Stimulated activated CD4-positive, alpha-beta T cell treated with anti-CD3 and anti-CD28 coated beads, TNF-alpha, amount 100 ng/mL, for 4 hours (primary cell): ENCODE measurements around the gene ZNF862.
A peak's percentile ranks its signal among the peaks of the same experiment; 100 is the strongest.

Source experiments
- DNase-seq, 3 experiments: peaks; one replicate each; pipeline ENCODE4 v3.0.0-alpha.2; 2020; ENCODE audit warnings: low read depth in 3 of 3

Gene ZNF862

GRCh38 chr7:149838224-149838991 is at the start of gene ZNF862:
Gene ZNF862 (plus strand): TSS chr7:149838375. CDS start chr7:149838612, 237 bp downstream.
- peak; percentile 84 to 94 (median 89) for DNase-seq

DNA sequence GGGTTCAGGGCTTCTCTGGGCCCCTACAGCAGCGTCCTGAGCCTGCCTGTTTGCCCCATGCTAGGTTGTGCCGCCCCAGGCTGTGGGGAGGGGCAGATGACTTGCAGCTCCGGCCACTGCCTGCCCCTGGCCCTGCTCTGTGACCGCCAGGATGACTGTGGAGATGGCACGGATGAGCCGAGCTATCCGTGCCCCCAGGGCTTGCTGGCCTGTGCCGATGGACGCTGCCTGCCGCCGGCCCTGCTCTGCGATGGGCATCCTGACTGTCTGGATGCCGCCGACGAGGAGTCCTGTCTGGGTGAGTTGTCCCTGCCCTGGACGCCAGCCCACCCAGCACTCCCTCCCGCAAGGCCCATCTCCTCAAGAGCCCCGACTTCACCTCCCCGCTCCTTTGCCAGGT is 49.1 kb upstream of the ZNF862 start:
- no peak for DNase-seq

DNA sequence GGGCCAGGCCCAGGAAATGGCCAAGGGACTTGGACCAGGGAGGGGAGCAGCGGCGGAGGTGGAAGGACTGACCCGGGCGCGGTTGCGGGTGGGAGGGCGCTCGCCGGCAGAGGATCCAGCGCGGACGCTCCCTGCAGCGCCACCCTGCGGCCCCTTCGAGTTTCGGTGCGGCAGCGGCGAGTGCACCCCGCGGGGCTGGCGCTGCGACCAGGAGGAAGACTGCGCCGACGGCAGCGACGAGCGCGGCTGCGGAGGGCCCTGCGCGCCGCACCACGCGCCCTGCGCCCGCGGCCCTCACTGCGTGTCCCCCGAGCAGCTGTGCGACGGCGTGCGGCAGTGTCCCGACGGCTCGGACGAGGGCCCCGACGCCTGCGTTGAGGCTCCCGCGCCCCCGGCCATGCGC is 48.0 kb upstream of the ZNF862 start:
- no peak for DNase-seq

DNA sequence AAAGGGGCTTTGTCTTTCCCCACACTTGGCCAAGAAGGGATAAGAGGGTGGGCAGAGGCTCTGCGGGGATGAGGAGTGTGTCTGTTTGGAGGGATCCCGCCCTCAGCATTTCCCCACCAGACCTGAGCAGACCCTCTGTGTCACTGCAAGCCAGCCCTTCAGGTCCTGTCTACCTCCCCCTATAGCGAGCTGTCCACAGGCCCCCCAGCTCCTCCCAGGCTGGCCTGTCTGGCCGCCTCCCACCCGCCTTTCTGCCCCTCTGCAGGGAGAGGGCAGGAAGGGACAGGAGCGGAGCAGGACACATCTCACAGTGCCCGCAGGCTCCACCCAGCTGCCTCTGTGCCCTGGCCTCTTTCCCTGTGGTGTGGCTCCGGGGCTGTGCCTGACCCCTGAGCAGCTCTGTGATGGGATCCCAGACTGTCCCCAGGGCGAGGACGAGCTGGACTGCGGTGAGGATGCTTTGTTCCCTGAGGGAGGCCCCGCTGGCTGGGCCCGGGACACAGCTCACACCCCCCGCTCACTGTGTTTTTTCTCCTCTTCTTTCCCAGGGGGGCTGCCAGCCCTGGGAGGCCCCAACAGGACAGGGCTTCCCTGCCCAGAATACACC is 47.3 kb upstream of the ZNF862 start:
- no peak for DNase-seq

DNA sequence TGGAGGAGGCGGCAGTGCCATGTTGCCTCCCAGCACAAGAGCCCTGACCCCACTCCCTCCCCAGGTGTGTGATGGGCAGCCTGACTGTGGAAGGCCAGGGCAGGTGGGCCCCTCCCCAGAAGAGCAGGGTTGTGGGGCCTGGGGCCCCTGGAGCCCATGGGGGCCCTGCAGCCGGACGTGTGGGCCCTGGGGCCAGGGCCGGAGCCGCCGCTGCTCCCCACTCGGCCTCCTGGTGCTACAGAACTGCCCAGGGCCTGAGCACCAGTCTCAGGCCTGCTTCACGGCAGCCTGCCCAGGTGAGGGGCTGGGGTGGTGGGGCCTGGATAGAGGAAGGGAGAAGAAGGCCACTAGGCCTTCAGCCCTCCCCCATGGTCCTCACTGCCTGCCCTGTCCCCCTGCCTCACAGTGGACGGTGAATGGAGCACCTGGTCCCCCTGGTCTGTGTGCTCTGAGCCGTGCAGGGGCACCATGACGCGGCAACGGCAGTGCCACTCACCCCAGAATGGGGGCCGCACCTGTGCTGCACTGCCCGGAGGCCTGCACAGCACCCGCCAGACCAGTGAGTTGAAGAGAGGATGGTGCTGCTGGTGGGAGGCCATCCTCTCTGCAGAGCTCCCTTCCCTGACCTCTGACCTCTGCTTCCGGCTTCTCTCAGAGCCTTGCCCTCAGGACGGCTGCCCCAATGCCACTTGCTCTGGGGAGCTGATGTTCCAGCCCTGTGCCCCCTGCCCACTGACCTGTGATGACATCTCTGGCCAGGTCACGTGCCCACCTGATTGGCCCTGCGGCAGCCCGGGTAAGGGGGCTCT is 46.6 kb upstream of the ZNF862 start:
- DNase-seq: no peak

- no peak for DNase-seq
These were observed 46.0 kb upstream of the ZNF862 start for GRCh38 chr7:149792220-149792595.

GRCh38 chr7:149793261-149793660 is 44.9 kb upstream of the ZNF862 start:
- DNase-seq: no peak

GRCh38 chr7:149794661-149795060 is 43.5 kb upstream of the ZNF862 start:
- no peak for DNase-seq

DNA sequence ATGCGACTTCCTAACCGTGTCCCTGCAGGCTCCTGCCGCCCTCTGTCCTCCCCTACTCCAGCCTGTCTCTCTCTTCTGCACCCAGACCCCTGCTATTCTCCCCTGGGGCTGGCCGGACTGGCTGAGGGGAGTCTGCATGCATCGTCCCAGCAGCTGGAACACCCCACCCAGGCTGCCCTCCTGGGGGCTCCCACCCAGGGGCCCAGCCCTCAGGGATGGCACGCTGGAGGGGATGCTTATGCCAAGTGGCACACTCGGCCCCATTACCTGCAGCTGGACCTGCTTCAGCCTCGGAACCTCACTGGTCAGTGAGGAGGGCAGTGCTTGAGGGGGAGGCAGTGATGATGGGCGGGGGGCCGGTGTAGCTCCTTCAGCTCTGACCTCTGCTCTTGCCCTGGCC is 43.0 kb upstream of the ZNF862 start:
- no peak for DNase-seq

DNA sequence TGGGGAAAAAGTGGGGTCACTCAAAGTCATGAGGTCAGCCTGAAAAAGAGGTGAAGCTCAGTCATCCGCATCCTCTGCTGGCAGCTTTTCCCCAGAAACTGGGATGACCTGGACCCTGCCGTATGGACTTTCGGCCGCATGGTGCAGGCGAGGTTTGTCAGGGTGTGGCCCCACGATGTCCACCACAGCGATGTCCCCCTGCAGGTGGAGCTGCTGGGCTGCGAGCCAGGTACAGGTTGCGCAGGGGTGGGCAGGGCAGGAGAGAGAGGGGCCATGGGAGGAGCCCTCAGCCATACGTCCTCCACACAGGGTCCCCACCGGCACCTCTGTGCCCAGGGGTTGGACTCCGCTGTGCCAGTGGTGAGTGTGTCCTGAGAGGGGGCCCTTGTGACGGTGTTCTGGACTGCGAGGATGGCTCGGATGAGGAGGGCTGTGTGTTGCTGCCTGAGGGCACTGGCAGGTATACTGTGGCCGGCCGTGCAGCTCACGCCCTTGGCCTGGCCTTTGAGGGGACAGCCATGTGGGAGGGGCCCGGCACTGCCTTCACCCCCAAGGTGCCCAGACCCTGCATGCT is 41.8 kb upstream of the ZNF862 start:
- no peak for DNase-seq

GRCh38 chr7:149797771-149798170 is 40.4 kb upstream of the ZNF862 start:
- DNase-seq: no peak

DNA sequence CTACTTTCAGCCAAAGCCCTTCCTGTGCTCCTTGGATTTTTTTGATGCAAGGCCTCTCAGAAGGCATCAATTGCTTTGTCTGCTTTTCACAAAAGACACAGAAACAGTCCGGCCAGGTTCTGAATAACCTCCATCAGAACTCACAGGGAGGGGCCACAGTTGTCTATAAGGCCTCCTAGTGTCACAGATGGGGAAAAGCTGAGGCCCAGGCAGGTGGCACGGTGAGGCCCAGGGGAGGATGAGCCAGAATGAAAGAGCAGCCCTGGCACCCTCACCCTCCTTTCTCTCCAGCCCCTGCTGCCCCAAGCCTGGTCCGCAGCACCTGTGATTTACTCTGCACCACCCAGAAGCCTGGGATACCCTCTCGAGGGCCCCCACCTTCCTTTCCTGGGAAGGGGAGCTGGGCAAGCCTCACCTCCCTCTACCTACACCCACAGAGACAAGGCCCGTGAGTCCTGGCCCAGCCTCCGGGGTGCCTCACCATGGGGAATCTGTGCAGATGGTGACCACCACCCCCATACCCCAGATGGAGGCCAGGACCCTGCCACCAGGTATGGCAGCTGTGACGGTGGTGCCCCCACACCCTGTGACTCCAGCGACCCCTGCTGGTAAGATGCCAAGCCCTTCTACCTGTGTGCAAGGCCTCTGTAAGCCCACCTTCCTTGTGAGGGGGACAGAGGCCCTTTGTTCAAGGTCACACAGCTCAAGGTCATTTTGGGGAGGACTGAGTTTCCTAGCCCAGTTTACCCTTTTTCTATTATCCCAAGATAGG is 38.6 kb upstream of the ZNF862 start:
- DNase-seq: peak; percentile 18 to 43 (median 33)

DNA sequence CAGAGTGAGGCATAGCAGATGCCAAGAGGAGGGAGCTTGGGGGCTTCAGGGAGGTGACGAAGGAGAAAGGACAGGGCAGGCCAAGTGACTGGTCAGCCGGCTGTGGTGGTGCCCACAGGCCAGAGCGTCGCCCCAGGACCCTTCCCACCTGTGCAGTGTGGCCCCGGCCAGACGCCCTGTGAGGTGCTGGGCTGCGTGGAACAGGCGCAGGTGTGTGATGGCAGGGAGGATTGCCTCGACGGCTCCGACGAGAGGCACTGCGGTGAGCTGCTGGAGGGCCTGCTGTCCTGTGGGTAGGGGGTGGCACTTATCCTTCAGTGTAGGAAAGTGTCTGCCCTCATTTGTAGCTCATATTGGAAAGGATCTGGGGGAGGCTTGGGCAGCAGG is 38.0 kb upstream of the ZNF862 start:
- DNase-seq: no peak

- no peak for DNase-seq
These were observed 37.1 kb upstream of the ZNF862 start for GRCh38 chr7:149801002-149801566.

- DNase-seq: no peak
These were observed 36.4 kb upstream of the ZNF862 start for GRCh38 chr7:149801816-149802215.

GRCh38 chr7:149802966-149803365 is 35.2 kb upstream of the ZNF862 start:
- no peak for DNase-seq

- DNase-seq: no peak
These were observed 34.6 kb upstream of the ZNF862 start for GRCh38 chr7:149803551-149804074.

DNA sequence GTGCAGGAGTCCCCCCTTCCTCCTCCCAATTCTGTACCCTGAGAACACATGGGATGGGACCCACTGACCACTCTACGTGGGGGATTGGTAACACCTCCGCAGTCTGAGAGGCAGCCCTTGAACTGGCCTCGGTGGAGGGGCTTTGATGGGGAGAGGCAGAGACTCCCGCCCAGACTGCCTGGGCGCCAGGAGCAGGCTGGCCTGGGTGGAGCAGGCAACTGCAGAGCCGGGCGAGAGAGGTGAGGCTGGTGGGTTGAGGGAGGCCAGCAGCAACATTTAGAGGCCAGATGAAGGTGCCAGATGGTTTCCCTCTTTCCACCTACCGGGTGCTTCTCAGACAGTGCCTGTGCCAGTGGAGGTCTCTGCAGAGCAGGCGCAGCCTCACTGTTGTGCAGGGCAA is 34.1 kb upstream of the ZNF862 start:
- no peak for DNase-seq

DNA sequence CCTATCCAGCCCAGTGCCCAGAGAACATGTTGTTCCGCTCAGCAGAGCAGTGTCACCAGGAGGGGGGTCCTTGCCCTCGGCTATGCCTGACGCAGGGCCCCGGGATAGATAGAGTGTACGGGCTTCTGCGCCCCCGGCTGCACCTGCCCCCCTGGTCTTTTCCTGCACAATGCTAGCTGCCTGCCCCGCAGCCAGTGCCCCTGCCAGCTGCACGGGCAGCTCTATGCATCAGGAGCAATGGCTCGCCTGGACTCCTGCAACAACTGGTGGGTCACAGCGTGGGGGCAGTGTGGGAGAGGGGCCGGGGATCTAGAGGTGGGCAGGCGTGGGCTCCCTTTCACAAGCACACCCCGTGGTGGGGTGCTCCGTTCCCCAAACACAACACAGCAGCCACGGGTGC is 31.4 kb upstream of the ZNF862 start:
- DNase-seq: no peak

DNA sequence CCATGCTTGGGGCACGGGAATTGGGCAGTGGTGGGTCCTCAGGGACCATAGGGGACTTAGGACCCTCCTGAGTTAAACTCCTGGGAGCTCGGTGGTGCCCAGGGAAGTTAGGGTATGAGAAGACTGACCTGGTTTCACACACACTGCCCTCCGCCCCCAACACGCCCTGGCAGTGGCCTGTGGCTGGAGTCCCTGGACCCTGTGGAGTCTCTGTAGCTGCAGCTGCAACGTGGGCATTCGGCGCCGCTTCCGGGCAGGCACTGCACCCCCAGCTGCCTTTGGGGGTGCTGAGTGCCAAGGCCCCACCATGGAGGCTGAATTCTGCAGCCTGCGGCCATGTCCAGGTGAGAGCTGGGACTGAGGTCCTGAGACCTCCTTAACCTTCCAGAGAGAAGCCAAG is 29.9 kb upstream of the ZNF862 start:
- DNase-seq: no peak

GRCh38 chr7:149809215-149809614 is 29.0 kb upstream of the ZNF862 start:
- DNase-seq: no peak
